Large intestine (tissue), 3 donors: ENCODE measurements around the gene WNK3. TPM values are rescaled to one million over a fixed set of nuclear protein-coding genes. Genes with fewer than 3 reads are reported as not detected.
A peak's percentile ranks its signal among the peaks of the same experiment; 100 is the strongest.

ENCODE experiments used
- DNase-seq, 2 donors: peaks; one replicate each; pipeline versions ENCODE4 v3.0.0 to v3.0.0-alpha.2; 2013
- H3K27ac ChIP-seq: one replicate; pipeline ENCODE4 v1.5.1; 2013; ENCODE audit warnings: low read length
- H3K27me3 ChIP-seq: 2 replicates; pipeline ENCODE4 v1.6.1; 2013; ENCODE audit warnings: low read length; ENCODE audit not compliant: control insufficient read depth, insufficient read depth
- H3K36me3 ChIP-seq: 2 replicates; pipeline ENCODE4 v1.6.1; 2013; ENCODE audit warnings: low read length; ENCODE audit not compliant: control insufficient read depth, insufficient read depth
- H3K4me1 ChIP-seq: one replicate; pipeline ENCODE4 v1.6.1; 2013; ENCODE audit warnings: low read length; ENCODE audit not compliant: control insufficient read depth, insufficient read depth
- H3K4me3 ChIP-seq: one replicate; pipeline ENCODE4 v1.5.1; 2013; ENCODE audit warnings: low read length
- H3K9me3 ChIP-seq: one replicate; pipeline ENCODE4 v1.6.1; 2013; ENCODE audit warnings: mild to moderate bottlenecking, low read depth, low read length, moderate library complexity; ENCODE audit not compliant: control insufficient read depth
- WGBS: methylation state at CpG from one replicate; pipeline ENCODE4 v1.1.5; 2013; ENCODE audit warnings: low lambda C conversion rate; ENCODE audit not compliant: insufficient coverage; 5-methylcytosine and 5-hydroxymethylcytosine counted together
- polyA plus RNA-seq: library from polyadenylated mRNA; unstranded; fragments of 120-200 nt; gene quantifications from one replicate; pipeline ENCODE4 v1.2.1, GENCODE V29; 2013

WNK3 gene
- polyA plus RNA-seq, 1 donor, result 1.4 TPM

GRCh38 chrX:54193085-54193821 lies 164.6 kb downstream of the WNK3 start:
- Histone ChIP-seq H3K9me3 (no peaks in the 10 kb centered on the region), H3K36me3 (no peaks in the 10 kb centered on the region), H3K27ac (no peak overlapping the region), H3K27me3 (no peaks in the 10 kb centered on the region), H3K4me1 (no peaks in the 10 kb centered on the region), H3K4me3 (no peak overlapping the region)
- no peak for DNase-seq
- 100% methylated on average over 1 of the region's 4 CpGs for WGBS

DNA sequence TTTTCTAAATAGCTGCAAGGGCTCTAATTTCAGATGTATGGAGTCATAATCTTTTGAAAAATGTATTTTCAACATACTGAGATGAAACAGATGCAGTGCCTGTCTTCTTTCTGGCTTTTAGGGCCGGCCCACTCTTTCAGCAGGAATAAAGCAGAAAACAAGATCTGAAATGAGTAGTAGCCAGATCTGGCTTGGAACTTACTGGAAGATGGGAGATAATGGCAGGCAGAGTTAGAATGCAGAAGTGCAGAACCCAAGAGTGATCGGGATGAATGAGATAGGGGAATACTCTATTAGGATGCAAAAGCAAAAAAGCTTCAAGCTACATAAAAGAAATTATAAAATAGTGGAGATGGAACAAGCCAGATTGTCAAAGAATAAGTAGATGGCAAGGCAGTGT lies 173.4 kb downstream of the WNK3 start:
- H3K27ac ChIP-seq, result no peak overlapping the region
- H3K9me3 ChIP-seq, result no peaks in the 10 kb centered on the region
- 100% methylated on average over 1 of the region's 2 CpGs for WGBS
- H3K4me3 ChIP-seq, result no peak overlapping the region
- DNase-seq, result no peak
- peaks cover 7% of the 10 kb centered on the region for H3K4me1 ChIP-seq
- H3K27me3 ChIP-seq, result no peaks in the 10 kb centered on the region
- no peaks in the 10 kb centered on the region for H3K36me3 ChIP-seq

- no CpG with 5 or more reads among the region's 70 CpGs for WGBS
- H3K4me1 ChIP-seq, result peaks cover 7% of the 10 kb centered on the region
These were observed 174.8 kb downstream of the WNK3 start, which contains the start of gene FAM120C for GRCh38 chrX:54182864-54183613. Gene FAM120C, minus strand, starts transcription at chrX:54183254. Its CDS starts 56 bp downstream, at chrX:54183198.

DNA sequence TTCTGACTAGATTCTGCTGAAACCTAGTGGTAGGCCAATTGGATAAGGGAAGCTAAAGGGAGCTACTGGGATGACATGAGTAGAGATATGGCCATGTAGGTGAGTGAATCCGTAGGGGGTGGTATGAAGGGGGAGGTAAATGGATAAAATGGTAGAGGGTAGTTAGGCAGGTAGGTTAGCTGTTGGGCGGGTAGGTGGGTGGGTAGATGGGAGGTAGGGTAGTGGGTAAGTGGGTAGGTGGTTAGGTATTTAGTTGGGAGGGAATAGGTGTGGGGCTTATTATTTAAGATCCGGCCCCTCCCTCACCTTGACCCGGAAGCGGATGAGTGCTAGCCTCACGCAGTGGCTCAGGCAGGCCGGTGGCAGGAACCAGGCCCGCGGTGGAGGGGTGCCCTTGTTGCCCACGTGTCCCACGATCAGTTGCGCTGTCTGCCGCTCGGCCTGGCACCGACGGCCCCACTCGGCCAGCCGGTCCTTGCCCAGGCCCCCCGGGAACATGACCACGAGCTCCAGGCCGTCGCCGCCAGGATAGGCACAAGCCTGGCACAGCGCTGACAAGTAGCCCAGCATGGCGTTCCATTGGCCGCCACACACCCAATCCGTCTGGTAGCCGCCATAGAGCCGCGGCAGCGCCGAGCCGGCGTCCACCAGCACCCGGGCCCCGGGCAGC lies 175.5 kb downstream of the WNK3 start:
- 0% methylated on average over 1 of the region's 36 CpGs for WGBS
- peak overlapping the region; percentile 79 for H3K27ac ChIP-seq
- peaks cover 7% of the 10 kb centered on the region for H3K4me1 ChIP-seq
- H3K4me3 ChIP-seq, result peak overlapping the region; percentile 66
- H3K9me3 ChIP-seq, result no peaks in the 10 kb centered on the region
- no peaks in the 10 kb centered on the region for H3K36me3 ChIP-seq
- DNase-seq, result peak; percentile 28 to 52
- no peaks in the 10 kb centered on the region for H3K27me3 ChIP-seq

More at GRCh38 chrX:54182864-54183613, 174.8 kb downstream of the WNK3 start, which contains the start of gene FAM120C:
- no peaks in the 10 kb centered on the region for H3K9me3 ChIP-seq
- H3K27me3 ChIP-seq, result no peaks in the 10 kb centered on the region
- peak within 1 kb of the TSS; percentile 66 for H3K4me3 ChIP-seq
- H3K36me3 ChIP-seq, result no peaks in the 10 kb centered on the region
- peak within 1 kb of the TSS; percentile 79 for H3K27ac ChIP-seq
- DNase-seq, result peak; percentile 40 to 84

DNA sequence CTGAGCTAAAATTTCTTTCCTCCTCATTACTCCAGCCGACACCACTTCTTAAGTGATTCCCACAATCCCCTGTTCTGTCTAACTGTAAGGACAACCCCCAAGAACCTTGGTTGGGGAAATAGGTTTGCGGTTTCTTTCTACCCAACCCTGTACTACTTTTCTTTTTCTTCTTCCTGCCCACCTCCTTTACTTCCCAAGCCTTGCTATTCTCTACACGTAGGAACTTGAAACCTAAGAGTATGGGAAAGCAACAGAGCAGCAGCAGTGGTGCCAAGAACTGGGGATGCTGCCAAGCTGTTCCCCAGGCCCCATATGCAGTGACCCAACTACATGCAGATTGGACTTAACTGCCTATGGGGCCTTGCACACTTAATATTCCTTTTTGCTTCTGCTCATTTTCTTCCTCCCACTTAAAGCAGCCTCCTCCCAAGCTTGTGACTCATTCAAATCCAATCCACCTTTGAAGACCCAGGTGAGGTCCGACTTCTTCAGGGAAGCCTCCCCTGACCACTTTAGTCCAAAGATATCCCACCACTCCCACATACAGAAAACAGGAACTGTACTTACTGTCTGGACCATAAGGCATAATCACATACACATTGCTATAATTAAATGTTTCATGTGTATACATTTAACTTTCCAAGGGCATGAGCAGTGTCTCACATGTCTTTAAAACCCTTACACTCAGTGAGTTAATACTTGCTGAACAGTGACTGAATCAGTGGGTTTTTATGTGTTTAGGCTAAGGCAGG lies 176.5 kb downstream of the WNK3 start:
- Histone ChIP-seq H3K4me1 (peaks cover 7% of the 10 kb centered on the region), H3K27me3 (no peaks in the 10 kb centered on the region), H3K9me3 (no peaks in the 10 kb centered on the region), H3K27ac (no peak overlapping the region), H3K36me3 (no peaks in the 10 kb centered on the region), H3K4me3 (peak overlapping the region; percentile 66)
- DNase-seq, result peak in 1 of 2 donors; percentile 9
- whole genome bisulfite sequencing, result 0% methylated on average over 1 of the region's 4 CpGs

- Histone ChIP-seq H3K27ac (no peak overlapping the region), H3K4me3 (no peak overlapping the region), H3K36me3 (no peaks in the 10 kb centered on the region), H3K9me3 (no peaks in the 10 kb centered on the region), H3K27me3 (no peaks in the 10 kb centered on the region), H3K4me1 (peaks cover 7% of the 10 kb centered on the region)
- no CpG with 5 or more reads among the region's 4 CpGs for WGBS
- no peak for DNase-seq
These were observed 177.4 kb downstream of the WNK3 start for GRCh38 chrX:54180403-54180802.

DNA sequence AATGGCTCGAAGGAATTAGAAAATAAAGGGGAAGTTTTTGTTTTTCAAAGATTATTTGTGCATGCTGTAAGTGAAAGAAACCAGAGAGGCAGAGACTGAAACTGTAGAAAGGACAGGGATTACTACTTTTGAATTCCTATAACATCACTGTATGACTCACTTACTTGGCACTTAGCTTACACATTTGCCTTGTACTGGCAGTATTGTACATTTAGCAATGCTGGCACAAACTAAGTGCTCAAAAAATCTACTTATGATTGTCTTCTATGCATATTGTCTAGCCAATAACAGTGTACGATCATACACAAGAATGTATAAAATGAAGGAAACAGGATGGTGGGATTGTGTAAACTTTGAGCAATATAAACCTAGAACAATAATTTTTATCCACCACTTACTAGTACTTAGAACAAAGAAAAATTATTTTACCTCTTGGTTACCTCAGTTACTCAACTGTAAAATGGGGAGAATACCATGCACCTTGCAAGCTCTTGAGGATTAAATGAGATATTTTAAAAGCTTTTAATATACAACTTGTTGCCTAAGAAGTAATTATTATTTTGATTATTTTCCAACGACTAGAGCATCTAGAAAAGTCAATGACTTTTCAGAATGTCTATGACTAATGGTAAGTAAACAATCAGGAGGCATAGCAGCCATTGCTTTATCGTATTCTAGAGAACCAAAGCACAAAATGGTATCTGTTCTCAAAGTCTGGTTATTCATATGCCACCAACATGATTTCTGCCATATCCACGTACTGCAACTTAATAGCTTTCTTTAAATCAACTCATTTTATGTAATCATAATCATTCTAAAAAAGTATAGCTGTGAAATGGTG lies 179.5 kb downstream of the WNK3 start:
- peak in 1 of 2 donors; percentile 1 for DNase-seq
- Histone ChIP-seq H3K36me3 (peaks cover 3% of the 10 kb centered on the region), H3K27ac (no peak overlapping the region), H3K9me3 (no peaks in the 10 kb centered on the region), H3K4me3 (no peak overlapping the region), H3K4me1 (peaks cover 7% of the 10 kb centered on the region), H3K27me3 (no peaks in the 10 kb centered on the region)
- WGBS, result no CpG with 5 or more reads among the region's 5 CpGs

GRCh38 chrX:54177306-54177705 lies 180.5 kb downstream of the WNK3 start:
- Histone ChIP-seq H3K4me1 (peaks cover 7% of the 10 kb centered on the region), H3K36me3 (peaks cover 3% of the 10 kb centered on the region), H3K9me3 (no peaks in the 10 kb centered on the region), H3K4me3 (no peak overlapping the region), H3K27me3 (no peaks in the 10 kb centered on the region), H3K27ac (no peak overlapping the region)
- no CpG with 5 or more reads among the region's 3 CpGs for WGBS
- no peak for DNase-seq

GRCh38 chrX:54173791-54174190 lies 184.1 kb downstream of the WNK3 start:
- Histone ChIP-seq H3K4me1 (no peaks in the 10 kb centered on the region), H3K36me3 (peaks cover 3% of the 10 kb centered on the region), H3K27ac (no peak overlapping the region), H3K9me3 (no peaks in the 10 kb centered on the region), H3K27me3 (no peaks in the 10 kb centered on the region), H3K4me3 (no peak overlapping the region)
- no CpG with 5 or more reads among the region's 3 CpGs for WGBS
- DNase-seq, result no peak
